SKM-1 (cell line): Measurements from ENCODE around the gene GDA.
"Not testable (repeated sequence)": the region's sequence is repeated elsewhere in the genome, so short reads cannot be mapped to it uniquely, and the experiment has no call there.

Source experiments
- DNase-seq: peaks from one replicate; lab custom pipeline; 2025; ENCODE audit not compliant: unreplicated experiment; lab: John Stamatoyannopoulos, UW

The GDA gene

DNA sequence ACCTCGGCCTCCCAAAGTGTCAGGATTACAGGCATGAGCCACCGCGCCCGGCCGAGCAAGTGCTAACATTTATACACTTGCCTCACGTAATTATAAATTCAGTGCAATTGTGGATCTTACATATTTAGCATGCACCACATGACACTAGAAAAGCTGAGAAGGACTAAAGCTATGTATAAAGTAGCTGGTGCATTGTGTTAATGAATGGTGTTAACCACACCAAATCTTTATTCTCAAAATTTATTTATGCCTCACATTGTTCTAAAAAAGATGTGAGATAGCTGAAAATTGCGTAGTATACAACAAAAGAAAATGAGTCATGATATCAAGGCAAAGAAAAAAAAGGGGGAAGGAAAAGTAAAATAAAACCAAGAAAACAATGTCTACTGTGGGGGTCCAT, 54.8 kb downstream of the GDA start:
- no peak for DNase-seq

DNA sequence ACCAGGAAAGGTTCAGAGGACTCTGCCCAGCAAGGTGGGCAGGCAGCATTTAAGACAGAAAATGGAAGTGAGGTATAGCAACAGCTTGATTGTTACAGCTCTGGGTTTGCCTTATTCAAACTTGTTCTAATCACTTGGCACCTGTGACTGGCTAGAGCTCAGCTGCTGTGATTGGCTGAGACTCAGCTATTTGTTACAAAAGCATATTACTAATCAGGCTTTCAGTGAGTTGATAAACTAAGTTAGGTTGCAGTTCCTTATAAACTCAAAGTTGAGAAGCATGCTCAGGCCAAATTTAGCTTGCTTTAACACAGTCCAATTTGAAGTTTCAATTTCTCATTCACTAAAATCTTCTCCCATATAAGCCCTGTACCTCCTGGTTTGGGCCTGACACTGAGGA, 56.3 kb downstream of the GDA start:
- no peak for DNase-seq

DNA sequence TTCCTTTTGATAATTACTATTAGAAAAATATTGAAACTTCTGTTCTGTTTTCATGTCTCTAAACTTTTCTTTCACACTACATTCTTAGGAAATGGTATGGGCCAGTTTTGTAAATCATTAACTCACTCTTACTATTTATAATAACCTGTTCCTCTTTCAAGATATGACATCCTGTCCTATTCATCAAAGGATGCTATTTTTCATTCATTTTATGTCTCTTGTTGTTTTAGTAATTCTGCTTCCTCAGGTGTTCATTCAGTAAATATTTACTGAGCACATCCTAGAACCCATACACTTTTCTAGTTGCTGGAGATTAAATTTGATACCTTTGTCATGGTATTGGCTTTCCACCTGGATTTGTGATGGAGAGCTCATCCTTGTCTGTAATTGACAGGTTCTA, 58.0 kb downstream of the GDA start:
- no peak for DNase-seq

DNA sequence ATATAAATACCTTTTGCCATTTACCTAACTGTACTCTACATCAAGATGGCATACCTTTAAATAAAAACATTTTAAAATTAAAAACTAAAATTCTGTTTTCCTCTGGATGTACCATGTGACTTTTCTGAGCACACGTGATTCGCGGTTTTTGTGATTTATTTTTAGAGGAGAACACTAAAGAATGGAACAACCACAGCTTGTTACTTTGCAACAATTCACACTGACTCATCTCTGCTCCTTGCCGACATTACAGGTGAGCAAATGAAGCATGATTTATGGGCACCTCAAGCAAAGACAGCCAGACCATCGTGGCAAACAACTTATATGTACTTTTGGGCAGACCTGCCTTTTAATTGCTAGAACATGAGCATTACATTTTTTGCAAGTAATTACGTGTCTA, 61.3 kb downstream of the GDA start:
- no peak for DNase-seq

GRCh38 chr9:72211047-72211446, 61.8 kb downstream of the GDA start:
- DNase-seq = no peak

DNA sequence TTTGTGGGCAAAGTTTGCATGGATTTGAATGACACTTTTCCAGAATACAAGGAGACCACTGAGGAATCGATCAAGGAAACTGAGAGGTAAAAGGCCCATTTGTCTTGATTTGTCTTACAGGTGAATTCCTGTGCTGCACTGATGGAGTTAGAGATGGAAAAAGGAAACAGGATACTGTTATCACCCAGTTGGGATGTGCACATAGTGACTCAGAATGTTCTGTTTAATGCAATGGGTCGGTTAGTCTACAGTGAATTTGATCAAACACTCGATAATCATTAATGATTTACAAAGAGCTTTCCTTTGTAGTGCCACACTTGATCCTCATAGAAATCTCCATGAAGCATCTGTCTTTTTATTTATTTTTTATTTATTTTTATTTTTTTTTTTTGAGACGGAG, 64.7 kb downstream of the GDA start:
- DNase-seq = no peak

- DNase-seq = no peak
Measured at GRCh38 chr9:72217306-72217842, 68.1 kb downstream of the GDA start.

DNA sequence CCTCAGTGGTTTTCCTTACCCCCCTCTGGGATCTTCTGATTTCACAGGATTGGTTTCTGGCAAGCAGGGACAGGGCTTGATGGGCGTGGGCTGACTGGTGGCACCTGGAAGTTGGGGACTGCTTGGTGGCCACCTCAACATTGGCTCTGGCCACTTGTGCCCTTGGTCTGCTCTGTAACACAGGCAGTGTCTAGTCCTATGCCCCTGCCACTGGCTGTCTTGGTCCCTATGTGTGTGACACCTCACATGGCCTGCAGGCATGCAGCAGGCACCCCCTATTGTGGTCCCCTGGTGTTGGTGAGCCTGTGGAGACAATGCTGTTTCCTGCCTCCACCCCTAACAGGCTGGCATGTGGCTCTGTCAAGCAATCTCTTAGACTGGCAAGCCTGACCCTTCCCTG, 71.3 kb downstream of the GDA start:
- DNase-seq = no peak

- no peak for DNase-seq
Measured at GRCh38 chr9:72226146-72226812, 77.0 kb downstream of the GDA start.

DNA sequence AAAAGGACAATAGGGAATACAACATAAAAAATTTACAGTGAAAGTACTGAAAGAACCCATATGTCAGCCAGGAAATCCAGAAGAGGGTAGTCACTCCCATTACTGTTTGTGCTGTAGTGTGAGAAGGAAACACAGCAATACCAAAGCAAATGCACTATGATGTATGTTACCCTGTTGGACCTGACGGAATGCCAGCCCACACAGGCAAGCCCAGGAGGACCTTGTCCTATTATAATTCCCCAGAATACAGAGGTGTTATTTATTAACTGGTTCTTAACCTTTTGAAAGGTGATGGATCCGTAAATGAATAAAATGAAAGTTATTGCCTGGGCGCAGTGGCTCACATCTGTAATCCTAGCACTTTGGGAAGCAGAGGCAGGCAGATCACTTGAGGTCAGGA, 79.0 kb downstream of the GDA start:
- DNase-seq = no peak

DNA sequence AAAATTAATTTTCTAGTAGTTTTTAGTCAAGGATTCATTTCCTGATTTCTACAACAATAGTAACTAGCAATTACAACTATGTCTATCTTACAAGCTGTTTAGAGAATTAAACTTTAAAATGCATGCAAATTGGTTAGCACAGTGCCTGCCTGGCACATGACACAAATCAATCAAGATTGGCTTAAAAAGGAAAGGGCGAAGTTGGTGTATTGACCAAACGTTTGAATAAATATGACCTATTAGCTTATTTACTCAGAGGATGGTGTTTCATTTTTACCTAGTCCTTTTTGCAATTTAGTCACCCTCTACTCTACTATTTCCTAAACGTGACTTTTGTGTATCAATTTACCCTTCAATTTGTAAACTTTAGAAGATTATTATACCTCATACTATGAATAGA, 83.5 kb downstream of the GDA start:
- DNase-seq = no peak

DNA sequence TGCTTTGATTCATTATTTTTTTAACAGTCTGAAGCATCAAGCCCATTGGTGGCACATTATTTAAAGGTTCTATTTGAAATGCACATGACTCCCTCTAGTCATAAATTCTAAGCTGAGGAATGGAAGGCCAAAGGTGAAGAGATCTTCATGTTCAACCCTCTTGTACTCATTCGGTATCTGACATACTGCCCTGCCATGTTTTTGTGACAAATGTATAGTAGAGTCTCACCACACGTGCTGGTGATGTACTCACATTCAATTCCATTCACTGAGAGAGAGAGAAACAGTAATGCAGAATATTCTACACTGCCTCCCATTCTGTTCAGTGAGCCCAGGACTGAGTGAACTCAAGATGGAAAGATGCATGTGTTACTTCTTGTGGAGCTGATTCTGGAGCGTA, 98.3 kb downstream of the GDA start:
- DNase-seq = no peak

- no peak for DNase-seq
Measured at GRCh38 chr9:72251589-72251988, 102.3 kb downstream of the GDA start.

DNA sequence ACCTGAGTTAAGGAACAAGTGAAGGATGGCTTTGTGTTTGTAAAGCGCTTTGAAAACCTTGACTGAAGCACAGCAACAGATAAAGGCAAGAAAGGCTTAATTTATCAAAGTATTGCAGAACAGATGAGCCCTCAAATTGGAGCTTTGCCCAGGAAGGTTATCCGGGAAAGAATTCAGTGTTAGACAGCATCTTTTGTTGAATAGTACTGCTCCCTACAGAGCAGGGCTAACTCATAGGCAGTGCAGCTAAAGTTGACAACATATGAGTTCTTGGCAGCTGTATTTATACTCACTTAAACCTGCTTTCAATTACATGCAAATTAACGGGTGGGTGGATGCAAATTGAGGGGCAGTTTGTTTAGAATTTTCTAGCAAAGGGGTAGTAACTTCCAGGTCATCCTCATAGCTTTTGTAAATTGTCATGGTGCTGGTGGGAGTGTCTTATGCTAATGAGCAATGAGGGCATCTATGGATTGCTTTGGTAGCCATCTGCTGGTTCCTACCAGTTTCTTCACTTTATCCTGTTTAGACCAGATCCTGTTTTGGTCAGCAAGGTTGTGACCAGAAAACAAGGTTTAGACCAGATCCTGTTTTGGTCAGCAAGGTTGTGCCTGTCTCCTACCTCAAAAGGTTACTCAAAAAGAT, 105.8 kb downstream of the GDA start:
- no peak for DNase-seq

DNA sequence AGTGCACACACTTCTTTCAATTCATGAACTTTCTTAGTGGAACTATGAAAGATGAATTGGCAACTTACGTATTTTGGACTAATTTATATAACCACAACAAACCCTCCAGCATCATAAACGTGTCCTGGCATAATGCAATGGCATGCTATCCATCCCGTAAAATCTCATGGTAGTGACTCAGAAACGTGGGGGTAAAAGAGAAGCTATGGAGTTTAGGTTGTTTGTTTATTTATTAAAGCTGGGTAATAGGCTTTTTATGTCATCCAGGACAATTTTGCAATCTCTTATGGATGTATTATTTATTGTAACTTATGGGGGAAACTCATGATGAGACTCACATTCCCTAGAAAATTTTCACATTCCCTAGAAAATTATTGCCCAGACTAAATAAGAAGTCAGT, 106.3 kb downstream of the GDA start:
- no peak for DNase-seq

DNA sequence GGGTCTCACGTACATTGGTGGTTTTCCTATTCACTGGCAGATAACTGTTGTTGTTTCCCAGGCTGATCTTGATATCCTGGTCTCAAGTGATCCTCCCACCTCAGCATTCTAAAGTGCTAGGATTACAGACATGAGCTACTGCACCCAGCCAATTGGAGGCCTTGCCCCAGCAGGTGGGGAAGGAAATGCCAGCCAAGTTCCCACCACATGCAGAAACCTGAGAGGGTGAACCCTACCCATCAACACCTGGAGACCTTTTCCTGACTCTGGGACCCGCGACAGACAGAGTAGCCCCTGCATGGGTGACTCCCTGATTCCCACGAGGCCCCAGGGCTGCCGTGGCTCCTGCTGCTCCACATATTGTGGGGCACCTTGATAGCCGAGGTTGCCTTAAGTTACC, 107.7 kb downstream of the GDA start:
- no peak for DNase-seq

DNA sequence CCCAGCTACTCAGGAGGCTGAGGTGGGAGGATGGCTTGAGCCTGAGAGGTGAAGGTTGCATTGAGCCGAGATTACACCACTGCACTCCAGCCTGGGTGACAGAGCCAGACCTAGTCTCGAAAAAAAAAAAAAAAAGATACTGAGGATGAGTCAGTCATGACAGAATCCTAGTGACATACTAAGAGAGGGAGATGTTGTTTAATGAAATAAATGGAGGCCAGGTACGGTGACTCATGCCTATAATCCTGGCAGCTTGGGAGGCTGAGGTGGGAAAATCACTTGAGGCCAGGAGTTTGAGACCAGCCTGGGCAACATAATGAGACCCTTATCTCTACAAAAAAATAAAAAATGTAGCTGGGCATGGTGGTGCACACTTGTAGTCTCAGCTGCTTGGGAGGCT, 108.6 kb downstream of the GDA start:
- no peak for DNase-seq

DNA sequence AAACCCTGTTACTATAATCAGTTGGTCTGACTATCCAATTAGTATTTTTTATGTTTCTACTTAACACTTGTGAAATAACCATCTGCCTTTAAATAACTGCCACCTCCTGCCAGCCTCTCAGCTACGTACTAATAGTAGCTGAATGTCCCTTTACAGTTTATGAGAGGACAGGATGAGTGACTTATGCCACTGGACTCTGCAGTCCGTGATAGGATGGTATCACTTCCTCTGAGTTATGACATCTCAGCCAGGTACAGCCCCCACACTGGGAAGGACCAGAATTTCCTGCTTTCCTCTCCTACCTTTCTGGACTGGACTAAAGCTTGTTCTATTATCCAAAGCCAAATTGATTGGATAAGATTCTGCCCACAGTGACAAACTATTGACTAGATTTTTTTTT, 112.8 kb downstream of the GDA start:
- DNase-seq = no peak

DNA sequence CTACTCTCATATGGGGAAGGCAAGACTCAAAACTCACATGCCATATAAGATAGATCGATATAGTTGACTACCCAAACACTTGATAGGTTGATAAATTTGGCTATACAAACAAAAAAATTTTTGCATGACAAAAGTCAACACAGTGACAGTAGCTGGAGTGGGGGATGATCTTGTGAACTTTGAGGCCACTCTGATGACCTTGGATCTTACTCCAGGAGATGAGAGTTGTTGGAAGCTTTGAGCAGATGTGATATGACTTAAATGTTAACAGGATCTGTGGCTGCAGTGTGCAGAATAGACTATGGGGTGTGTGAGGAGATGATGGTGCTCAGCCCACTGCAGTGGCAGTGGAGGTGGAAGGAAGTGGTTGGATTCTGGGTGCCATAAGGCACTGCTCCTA, 114.3 kb downstream of the GDA start:
- DNase-seq = no peak

- DNase-seq = no peak
Measured at GRCh38 chr9:72268961-72269360, 119.7 kb downstream of the GDA start.

- not testable (repeated sequence) for DNase-seq
Measured at GRCh38 chr9:72270359-72270758, 121.1 kb downstream of the GDA start.

- peak; percentile 12 for DNase-seq
Measured at GRCh38 chr9:72271613-72272478, 122.6 kb downstream of the GDA start.
